ENCODE results near the gene HRH1.

DNA sequence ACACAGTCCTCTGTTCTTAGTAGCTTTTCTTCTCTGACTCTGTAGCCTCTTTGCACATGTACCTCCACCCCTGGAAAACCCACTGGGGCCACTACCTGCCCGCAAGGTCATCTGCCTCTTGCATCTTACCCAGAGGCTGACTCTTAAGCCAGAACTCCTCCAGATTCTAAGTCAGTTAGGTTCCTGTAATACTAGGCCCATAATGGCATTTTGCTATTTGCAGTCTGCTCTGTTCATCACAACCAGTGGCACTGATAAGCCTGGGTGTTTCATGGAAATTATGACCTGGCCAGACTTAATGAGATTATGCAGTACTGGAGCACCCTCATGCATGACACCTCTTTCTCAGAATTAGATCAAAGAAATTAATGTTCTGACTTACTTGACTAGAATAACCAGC, 86.2 kb downstream of the HRH1 start:
- TF ChIP-seq POLR2A (IDR thresholded peaks at IDR 0.05): no peak
- TF ChIP-seq CTCF (IDR thresholded peaks at IDR 0.05): no peak

Measured in adrenal gland (tissue), 5 donors.